T follicular helper cell (primary cell): ENCODE results near the gene MBNL2.

Source experiments
- DNase-seq: peaks from one replicate; pipeline ENCODE4 v3.0.0-alpha.2; 2020; ENCODE audit warnings: low read depth

MBNL2 gene

GRCh38 chr13:97253581-97254293 is 31.6 kb downstream of the MBNL2 start:
- no peak for DNase-seq

GRCh38 chr13:97254816-97255215 is 32.7 kb downstream of the MBNL2 start:
- DNase-seq, result no peak

GRCh38 chr13:97255515-97256021 is 33.4 kb downstream of the MBNL2 start:
- DNase-seq, result no peak

GRCh38 chr13:97256343-97256783 is 34.2 kb downstream of the MBNL2 start:
- DNase-seq, result no peak

- no peak for DNase-seq
These were observed 35.2 kb downstream of the MBNL2 start for GRCh38 chr13:97257228-97257755.

GRCh38 chr13:97257800-97258799 is 36.0 kb downstream of the MBNL2 start:
- no peak for DNase-seq

GRCh38 chr13:97258801-97259200 is 36.7 kb downstream of the MBNL2 start:
- no peak for DNase-seq

GRCh38 chr13:97259410-97259797 is 37.3 kb downstream of the MBNL2 start:
- no peak for DNase-seq

- no peak for DNase-seq
These were observed 37.9 kb downstream of the MBNL2 start for GRCh38 chr13:97259798-97260714.

GRCh38 chr13:97261254-97262005 is 39.3 kb downstream of the MBNL2 start:
- no peak for DNase-seq

- DNase-seq, result no peak
These were observed 39.9 kb downstream of the MBNL2 start for GRCh38 chr13:97262058-97262457.

- no peak for DNase-seq
These were observed 41.0 kb downstream of the MBNL2 start for GRCh38 chr13:97263160-97263559.

- DNase-seq, result no peak
These were observed 42.5 kb downstream of the MBNL2 start for GRCh38 chr13:97264663-97265062.

GRCh38 chr13:97266332-97266731 is 44.2 kb downstream of the MBNL2 start:
- DNase-seq, result no peak

- no peak for DNase-seq
These were observed 44.8 kb downstream of the MBNL2 start for GRCh38 chr13:97266772-97267417.

- no peak for DNase-seq
These were observed 45.4 kb downstream of the MBNL2 start for GRCh38 chr13:97267418-97268059.

- no peak for DNase-seq
These were observed 46.6 kb downstream of the MBNL2 start for GRCh38 chr13:97268772-97269171.

GRCh38 chr13:97269603-97270002 is 47.5 kb downstream of the MBNL2 start:
- no peak for DNase-seq

- no peak for DNase-seq
These were observed 50.4 kb downstream of the MBNL2 start for GRCh38 chr13:97272526-97272925.
